Keratinocyte (primary cell): Measurements from ENCODE around the gene RHOJ. TPM values are rescaled to one million over a fixed set of nuclear protein-coding genes. Genes with fewer than 3 reads are reported as not detected.

Experiments used
- DNase-seq: peaks from one replicate; pipeline ENCODE4 v3.0.0-alpha.2; 2011; ENCODE audit warnings: low read depth, missing footprints, low spot score
- FAIRE-seq: peaks from 2 replicates; lab custom pipeline; 2011; peaks lifted over from hg19 to GRCh38; lab: Jason Lieb, UNC
- H2AFZ ChIP-seq: 2 replicates; pipeline ENCODE4 v1.6.0; 2012; ENCODE audit warnings: low read length, control low read depth, inconsistent platforms; ENCODE audit not compliant: control insufficient read depth
- H3K27ac ChIP-seq: 2 replicates; pipeline ENCODE4 v1.5.1; 2011; ENCODE audit warnings: low read length; ENCODE audit not compliant: control insufficient read depth, insufficient read depth
- H3K27me3 ChIP-seq: 3 replicates; pipeline ENCODE4 v1.6.0; 2011; ENCODE audit warnings: low read length; ENCODE audit not compliant: control insufficient read depth, insufficient read depth; ENCODE audit errors: extremely low read depth
- H3K36me3 ChIP-seq, 2 experiments: 2 replicates in 1 of 2; 3 replicates in 1 of 2; pipeline ENCODE4 v1.5.1; 2011; ENCODE audit warnings: low read length in 2 of 2, mild to moderate bottlenecking in 1 of 2; ENCODE audit not compliant: control insufficient read depth in 2 of 2, insufficient read depth in 2 of 2; ENCODE audit errors: extremely low read depth in 1 of 2
- H3K4me1 ChIP-seq: 3 replicates; pipeline ENCODE4 v1.5.1; 2011; ENCODE audit warnings: low read length; ENCODE audit not compliant: control insufficient read depth, insufficient read depth; ENCODE audit errors: extremely low read depth
- H3K4me2 ChIP-seq: 3 replicates; pipeline ENCODE4 v1.6.0; 2011; ENCODE audit warnings: low read depth, low read length; ENCODE audit not compliant: control insufficient read depth, insufficient read depth; ENCODE audit errors: extremely low read depth
- H3K4me3 ChIP-seq, 3 experiments: fragments of 200-600 bp in 1 of 3; sonication (generic) in 1 of 3; 2 replicates in 2 of 3; 3 replicates in 1 of 3; pipeline ENCODE4 v1.5.1; 2011 to 2016; ENCODE audit warnings: low read length in 3 of 3, mild to moderate bottlenecking in 3 of 3, control low read depth in 2 of 3, inconsistent platforms in 1 of 3, low read depth in 1 of 3, mixed read lengths in 1 of 3, mixed run types in 1 of 3, moderate library complexity in 1 of 3; ENCODE audit not compliant: control insufficient read depth in 2 of 3, insufficient read depth in 2 of 3; ENCODE audit errors: extremely low read depth in 1 of 3
- H3K79me2 ChIP-seq: 2 replicates; pipeline ENCODE4 v1.6.0; 2012; ENCODE audit warnings: low read length; ENCODE audit not compliant: control insufficient read depth, insufficient read depth
- H3K9ac ChIP-seq: 3 replicates; pipeline ENCODE4 v1.6.0; 2011; ENCODE audit warnings: low read length; ENCODE audit not compliant: control insufficient read depth, insufficient read depth; ENCODE audit errors: extremely low read depth
- H3K9me1 ChIP-seq: 3 replicates; pipeline ENCODE4 v1.6.0; 2011; ENCODE audit warnings: low read length; ENCODE audit not compliant: control insufficient read depth, insufficient read depth; ENCODE audit errors: extremely low read depth
- H3K9me3 ChIP-seq: 2 replicates; pipeline ENCODE4 v1.5.1; 2012; ENCODE audit warnings: low read depth, low read length; ENCODE audit not compliant: control insufficient read depth
- H4K20me1 ChIP-seq: 3 replicates; pipeline ENCODE4 v1.6.0; 2011; ENCODE audit warnings: low read length; ENCODE audit not compliant: control insufficient read depth, insufficient read depth; ENCODE audit errors: extremely low read depth
- CTCF ChIP-seq, 3 experiments: IDR thresholded peaks in 1 of 3; conservative IDR thresholded peaks in 1 of 3; optimal IDR thresholded peaks in 1 of 3; 2 replicates in 2 of 3; 3 replicates in 1 of 3; pipeline versions ENCODE3 to v1.5.1; 2011; ENCODE audit warnings: low read length in 3 of 3, mild to moderate bottlenecking in 3 of 3, moderate library complexity in 2 of 3, control low read depth in 1 of 3, inconsistent platforms in 1 of 3; ENCODE audit not compliant: insufficient read depth in 2 of 3; ENCODE audit errors: extremely low read depth in 1 of 3
- EZH2 ChIP-seq: IDR thresholded peaks from one replicate; pipeline ENCODE4 v1.6.1; 2012; ENCODE audit warnings: inconsistent platforms, mild to moderate bottlenecking, low read length, moderate library complexity
- dilution Hi-C: fragments of 300-500 bp; cut with MboI; formaldehyde crosslinking; loops from one replicate; pipeline ENCODE4 v1.7.0; 2020; ENCODE audit warnings: low sequenced_read_pairs; ENCODE audit not compliant: extremely low pct_ligation_motif_present
- polyA plus RNA-seq, 5 experiments: library from polyadenylated mRNA; depleted of rRNA in 3 of 5; stranded (reverse) in 3 of 5; stranded (forward) in 1 of 5; unstranded in 1 of 5; fragments of >200 nt; gene quantifications; 1 replicate in 1 of 5; 2 replicates in 3 of 5; 3 replicates in 1 of 5; pipeline versions ENCODE4 v1.2.1 to v1.2.3, GENCODE V29; 2011 to 2012; ENCODE audit warnings: missing spikeins in 2 of 5, low read depth in 1 of 5, low replicate concordance in 1 of 5

The RHOJ gene
- polyA plus RNA-seq, 1 donor (not counting 4 experiments of a cell fraction or from before 2014, with no cell fraction given), result 0.46 TPM

DNA sequence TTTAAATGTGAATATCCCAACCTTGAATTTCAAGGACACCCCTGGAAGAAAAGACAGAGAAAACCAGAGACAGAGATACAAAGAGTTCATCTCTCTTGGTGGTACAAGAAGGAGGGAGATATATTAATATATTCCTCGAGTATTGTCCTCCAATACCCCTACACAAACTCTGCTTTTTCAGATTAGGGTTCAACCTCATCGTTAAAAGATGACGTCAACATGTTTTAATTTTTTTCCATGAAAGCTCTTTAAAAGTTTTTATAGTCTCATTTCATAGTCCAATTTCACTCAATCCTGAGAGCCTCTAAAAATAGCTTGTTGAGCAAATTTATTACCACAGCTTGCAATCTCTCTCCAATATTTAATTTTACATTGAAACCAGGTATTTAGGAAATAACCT, 19.4 kb downstream of the RHOJ start:
- FAIRE-seq (no peak), DNase-seq (no peak)
- Histone ChIP-seq H3K9me1 (no peaks in the 10 kb centered on the region), H3K79me2 (no peaks in the 10 kb centered on the region), H3K4me3 (no peak overlapping the region), H3K27me3 (no peaks in the 10 kb centered on the region), H3K9ac (no peak overlapping the region), H4K20me1 (no peaks in the 10 kb centered on the region), H3K4me1 (no peaks in the 10 kb centered on the region), H3K36me3 (no peaks in the 10 kb centered on the region), H3K27ac (no peak overlapping the region), H2AFZ (no peak overlapping the region), H3K9me3 (no peaks in the 10 kb centered on the region), H3K4me2 (no peak overlapping the region)
- TF ChIP-seq CTCF (optimal IDR thresholded peaks at IDR 0.05 in 1 of 3, IDR thresholded peaks at IDR 0.05 in 1 of 3, conservative IDR thresholded peaks at IDR 0.05 in 1 of 3; ENCODE audit: extremely low read depth in 1 of 3, insufficient read depth in 2 of 3, low read length in 3 of 3), result no peak
- no peak for TF ChIP-seq EZH2
- dilution Hi-C loops, result no loop called here

DNA sequence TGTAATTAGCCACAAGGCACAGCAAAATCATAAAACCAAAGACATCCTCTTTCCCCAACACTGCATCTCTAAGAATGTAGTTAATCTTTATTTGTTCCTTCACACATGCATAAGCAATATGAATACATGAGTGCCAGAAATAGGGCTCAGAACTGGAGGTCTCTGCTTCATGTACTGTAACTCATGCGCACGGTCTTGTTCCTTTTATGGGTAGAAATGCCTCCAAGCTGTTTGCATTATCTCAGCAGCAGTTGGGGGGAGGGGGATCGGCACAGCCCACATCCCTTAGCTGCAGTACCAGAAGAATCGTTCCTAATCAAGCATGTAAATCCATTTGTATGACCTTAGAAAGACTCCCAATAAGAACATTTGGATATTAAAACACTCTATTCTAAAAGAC, 20.0 kb downstream of the RHOJ start:
- FAIRE-seq, result no peak
- Histone ChIP-seq H4K20me1 (no peaks in the 10 kb centered on the region), H3K4me2 (no peak overlapping the region), H3K27ac (no peak overlapping the region), H3K4me1 (no peaks in the 10 kb centered on the region), H3K9me3 (no peaks in the 10 kb centered on the region), H3K4me3 (no peak overlapping the region), H3K36me3 (no peaks in the 10 kb centered on the region), H3K9me1 (no peaks in the 10 kb centered on the region), H3K27me3 (no peaks in the 10 kb centered on the region), H3K79me2 (no peaks in the 10 kb centered on the region), H3K9ac (no peak overlapping the region), H2AFZ (no peak overlapping the region)
- no peak for TF ChIP-seq EZH2
- TF ChIP-seq CTCF (optimal IDR thresholded peaks at IDR 0.05 in 1 of 3, IDR thresholded peaks at IDR 0.05 in 1 of 3, conservative IDR thresholded peaks at IDR 0.05 in 1 of 3; ENCODE audit: extremely low read depth in 1 of 3, insufficient read depth in 2 of 3, low read length in 3 of 3), result no peak
- dilution Hi-C loops, result no loop called here
- DNase-seq, result no peak
